ENCODE data around the gene SELL.

Gene SELL

GRCh38 chr1:169648709-169649108 lies 62.7 kb downstream of the SELL start:
- H2BK15ac ChIP-seq (replicated peaks; ENCODE audit: low read depth), result no peak overlapping the region
- H4K5ac ChIP-seq (ENCODE audit: low read length), result no peak overlapping the region
- H3K4me3 ChIP-seq (ENCODE audit: low read length), result no peak overlapping the region
- H4K8ac ChIP-seq (ENCODE audit: low read depth, low read length), result no peak overlapping the region
- no peak overlapping the region for H3K27ac ChIP-seq (ENCODE audit: low read depth, low read length)
- H2BK120ac ChIP-seq (ENCODE audit: low read depth, low read length), result no peak overlapping the region
- H2BK5ac ChIP-seq (ENCODE audit: low read length), result no peak overlapping the region
- no peak overlapping the region for H3K4me2 ChIP-seq (ENCODE audit: low read length)
- H3K79me2 ChIP-seq (ENCODE audit: control insufficient read depth, insufficient read depth, low read length), result no peaks in the 10 kb centered on the region
- no peaks in the 10 kb centered on the region for H3K4me1 ChIP-seq (ENCODE audit: control insufficient read depth, low read depth, low read length)
- H3K18ac ChIP-seq (ENCODE audit: low read length), result no peak overlapping the region
- DNase-seq, result no peak
- no peaks in the 10 kb centered on the region for H3K36me3 ChIP-seq (ENCODE audit: control insufficient read depth, insufficient read depth, low read length)
- H2AK5ac ChIP-seq (ENCODE audit: low read length), result no peak overlapping the region
- H3K23ac ChIP-seq (ENCODE audit: low read length), result no peak overlapping the region
- WGBS (ENCODE audit: extremely low coverage, insufficient coverage, low lambda C conversion rate), result no CpG with 5 or more reads among the region's 1 CpG
- H3K79me1 ChIP-seq (ENCODE audit: low read length), result no peaks in the 10 kb centered on the region
- H3K56ac ChIP-seq (ENCODE audit: low read length), result no peak overlapping the region
- H3K9ac ChIP-seq (ENCODE audit: low read length), result no peak overlapping the region
- no peaks in the 10 kb centered on the region for H3K27me3 ChIP-seq (ENCODE audit: insufficient read depth, low read length, poor library complexity)
- H3K4ac ChIP-seq (ENCODE audit: low read depth, low read length), result no peak overlapping the region

- Histone ChIP-seq H3K4ac (ENCODE audit: low read depth, low read length) (no peak overlapping the region), H4K8ac (ENCODE audit: low read depth, low read length) (no peak overlapping the region), H2BK120ac (ENCODE audit: low read depth, low read length) (no peak overlapping the region), H4K5ac (ENCODE audit: low read length) (no peak overlapping the region), H3K4me3 (ENCODE audit: low read length) (no peak overlapping the region), H3K27me3 (ENCODE audit: insufficient read depth, low read length, poor library complexity) (no peaks in the 10 kb centered on the region), H3K9ac (ENCODE audit: low read length) (no peak overlapping the region), H3K27ac (ENCODE audit: low read depth, low read length) (no peak overlapping the region), H3K18ac (ENCODE audit: low read length) (no peak overlapping the region), H3K56ac (ENCODE audit: low read length) (no peak overlapping the region), H3K4me2 (ENCODE audit: low read length) (no peak overlapping the region), H3K4me1 (ENCODE audit: control insufficient read depth, low read depth, low read length) (no peaks in the 10 kb centered on the region), H2AK5ac (ENCODE audit: low read length) (no peak overlapping the region), H2BK5ac (ENCODE audit: low read length) (no peak overlapping the region), H2BK15ac (replicated peaks; ENCODE audit: low read depth) (no peak overlapping the region), H3K23ac (ENCODE audit: low read length) (no peak overlapping the region), H3K79me2 (ENCODE audit: control insufficient read depth, insufficient read depth, low read length) (no peaks in the 10 kb centered on the region), H3K79me1 (ENCODE audit: low read length) (no peaks in the 10 kb centered on the region), H3K36me3 (ENCODE audit: control insufficient read depth, insufficient read depth, low read length) (no peaks in the 10 kb centered on the region)
- DNase-seq, result no peak
- WGBS (ENCODE audit: extremely low coverage, insufficient coverage, low lambda C conversion rate), result no CpG with 5 or more reads among the region's 2 CpGs
Observed at GRCh38 chr1:169648187-169648586, 63.2 kb downstream of the SELL start.

- Histone ChIP-seq H2BK15ac (replicated peaks; ENCODE audit: low read depth) (no peak overlapping the region), H3K79me1 (ENCODE audit: low read length) (no peaks in the 10 kb centered on the region), H2BK120ac (ENCODE audit: low read depth, low read length) (no peak overlapping the region), H3K4me3 (ENCODE audit: low read length) (no peak overlapping the region), H3K27me3 (ENCODE audit: insufficient read depth, low read length, poor library complexity) (no peaks in the 10 kb centered on the region), H2BK5ac (ENCODE audit: low read length) (no peak overlapping the region), H3K4ac (ENCODE audit: low read depth, low read length) (no peak overlapping the region), H3K27ac (ENCODE audit: low read depth, low read length) (no peak overlapping the region), H3K79me2 (ENCODE audit: control insufficient read depth, insufficient read depth, low read length) (no peaks in the 10 kb centered on the region), H3K4me2 (ENCODE audit: low read length) (no peak overlapping the region), H2AK5ac (ENCODE audit: low read length) (no peak overlapping the region), H3K18ac (ENCODE audit: low read length) (no peak overlapping the region), H3K36me3 (ENCODE audit: control insufficient read depth, insufficient read depth, low read length) (no peaks in the 10 kb centered on the region), H3K4me1 (ENCODE audit: control insufficient read depth, low read depth, low read length) (no peaks in the 10 kb centered on the region), H3K9ac (ENCODE audit: low read length) (no peak overlapping the region), H3K56ac (ENCODE audit: low read length) (no peak overlapping the region), H3K23ac (ENCODE audit: low read length) (no peak overlapping the region), H4K5ac (ENCODE audit: low read length) (no peak overlapping the region), H4K8ac (ENCODE audit: low read depth, low read length) (no peak overlapping the region)
- no peak for DNase-seq
Observed at GRCh38 chr1:169647512-169647911, 63.9 kb downstream of the SELL start.

GRCh38 chr1:169644297-169644696 lies 67.1 kb downstream of the SELL start:
- Histone ChIP-seq H3K56ac (ENCODE audit: low read length) (no peak overlapping the region), H4K8ac (ENCODE audit: low read depth, low read length) (no peak overlapping the region), H3K18ac (ENCODE audit: low read length) (no peak overlapping the region), H2BK120ac (ENCODE audit: low read depth, low read length) (no peak overlapping the region), H3K4ac (ENCODE audit: low read depth, low read length) (no peak overlapping the region), H3K79me1 (ENCODE audit: low read length) (no peaks in the 10 kb centered on the region), H3K27ac (ENCODE audit: low read depth, low read length) (no peak overlapping the region), H3K9ac (ENCODE audit: low read length) (no peak overlapping the region), H3K27me3 (ENCODE audit: insufficient read depth, low read length, poor library complexity) (no peaks in the 10 kb centered on the region), H2AK5ac (ENCODE audit: low read length) (no peak overlapping the region), H3K36me3 (ENCODE audit: control insufficient read depth, insufficient read depth, low read length) (no peaks in the 10 kb centered on the region), H2BK5ac (ENCODE audit: low read length) (no peak overlapping the region), H3K4me2 (ENCODE audit: low read length) (no peak overlapping the region), H3K4me3 (ENCODE audit: low read length) (no peak overlapping the region), H2BK15ac (replicated peaks; ENCODE audit: low read depth) (no peak overlapping the region), H3K79me2 (ENCODE audit: control insufficient read depth, insufficient read depth, low read length) (no peaks in the 10 kb centered on the region), H4K5ac (ENCODE audit: low read length) (no peak overlapping the region), H3K4me1 (ENCODE audit: control insufficient read depth, low read depth, low read length) (no peaks in the 10 kb centered on the region), H3K23ac (ENCODE audit: low read length) (no peak overlapping the region)
- no CpG with 5 or more reads among the region's 3 CpGs for WGBS (ENCODE audit: extremely low coverage, insufficient coverage, low lambda C conversion rate)
- DNase-seq, result no peak

All from mesendoderm (in vitro differentiated cells).